GM19467 (cell line): ENCODE results near the gene KCNC1.

Experiments
- ATAC-seq: cut with Tn5 transposase; IDR thresholded peaks from one replicate; pipeline ENCODE4 v1.9.1; 2021; ENCODE audit warnings: mild to moderate bottlenecking, moderate library complexity; ENCODE audit not compliant: unreplicated experiment

KCNC1 gene

GRCh38 chr11:17736930-17737817, 2.6 kb downstream of the KCNC1 start:
- no peak for ATAC-seq

GRCh38 chr11:17738151-17738973, 3.8 kb downstream of the KCNC1 start:
- ATAC-seq: no peak

- ATAC-seq: no peak
These were observed 5.4 kb downstream of the KCNC1 start for GRCh38 chr11:17739945-17740338.

- no peak for ATAC-seq
These were observed 6.2 kb downstream of the KCNC1 start for GRCh38 chr11:17740649-17741235.

- ATAC-seq: no peak
These were observed 6.9 kb downstream of the KCNC1 start for GRCh38 chr11:17741487-17741886.

- no peak for ATAC-seq
These were observed 7.4 kb downstream of the KCNC1 start for GRCh38 chr11:17742019-17742418.

- ATAC-seq: no peak
These were observed 8.6 kb downstream of the KCNC1 start for GRCh38 chr11:17743026-17743807.

GRCh38 chr11:17743808-17744119, 9.2 kb downstream of the KCNC1 start:
- ATAC-seq: no peak

- ATAC-seq: no peak
These were observed 9.8 kb downstream of the KCNC1 start for GRCh38 chr11:17744151-17744940.

- no peak for ATAC-seq
These were observed 10.6 kb downstream of the KCNC1 start for GRCh38 chr11:17745023-17745772.

GRCh38 chr11:17746096-17746495, 11.5 kb downstream of the KCNC1 start:
- ATAC-seq: no peak

- ATAC-seq: no peak
These were observed 12.8 kb downstream of the KCNC1 start for GRCh38 chr11:17747131-17747955.

GRCh38 chr11:17748044-17748443, 13.5 kb downstream of the KCNC1 start:
- ATAC-seq: no peak

GRCh38 chr11:17748761-17749721, 14.5 kb downstream of the KCNC1 start:
- ATAC-seq: no peak

GRCh38 chr11:17750013-17750800, 15.6 kb downstream of the KCNC1 start:
- ATAC-seq: no peak

GRCh38 chr11:17750801-17751165, 16.2 kb downstream of the KCNC1 start:
- no peak for ATAC-seq

- ATAC-seq: no peak
These were observed 17.0 kb downstream of the KCNC1 start for GRCh38 chr11:17751558-17751957.
